GM21515 (cell line): ENCODE data around the gene FYN.

Source experiments
- ATAC-seq: cut with Tn5 transposase; IDR thresholded peaks from one replicate; pipeline ENCODE4 v1.9.1; 2021; ENCODE audit not compliant: unreplicated experiment

FYN gene

DNA sequence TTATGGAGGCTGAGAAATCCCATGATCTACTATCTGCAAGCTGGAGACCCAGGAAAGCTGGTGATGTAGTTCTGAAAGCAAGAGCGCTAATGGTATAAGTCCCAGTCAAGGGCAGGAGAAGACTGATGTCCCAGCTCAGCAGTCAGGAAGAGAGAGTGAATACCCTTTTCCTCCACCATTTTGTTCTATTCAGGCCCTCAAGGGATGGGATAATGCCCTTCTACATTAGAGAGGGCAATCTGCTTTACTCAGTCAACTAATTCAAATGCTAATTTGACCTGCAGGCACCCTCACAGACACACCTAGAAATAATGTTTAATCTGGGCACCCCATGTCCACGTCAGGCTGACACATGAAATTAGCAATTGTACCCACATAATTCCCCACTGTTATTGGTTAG is 10.8 kb upstream of the FYN start:
- ATAC-seq = no peak

DNA sequence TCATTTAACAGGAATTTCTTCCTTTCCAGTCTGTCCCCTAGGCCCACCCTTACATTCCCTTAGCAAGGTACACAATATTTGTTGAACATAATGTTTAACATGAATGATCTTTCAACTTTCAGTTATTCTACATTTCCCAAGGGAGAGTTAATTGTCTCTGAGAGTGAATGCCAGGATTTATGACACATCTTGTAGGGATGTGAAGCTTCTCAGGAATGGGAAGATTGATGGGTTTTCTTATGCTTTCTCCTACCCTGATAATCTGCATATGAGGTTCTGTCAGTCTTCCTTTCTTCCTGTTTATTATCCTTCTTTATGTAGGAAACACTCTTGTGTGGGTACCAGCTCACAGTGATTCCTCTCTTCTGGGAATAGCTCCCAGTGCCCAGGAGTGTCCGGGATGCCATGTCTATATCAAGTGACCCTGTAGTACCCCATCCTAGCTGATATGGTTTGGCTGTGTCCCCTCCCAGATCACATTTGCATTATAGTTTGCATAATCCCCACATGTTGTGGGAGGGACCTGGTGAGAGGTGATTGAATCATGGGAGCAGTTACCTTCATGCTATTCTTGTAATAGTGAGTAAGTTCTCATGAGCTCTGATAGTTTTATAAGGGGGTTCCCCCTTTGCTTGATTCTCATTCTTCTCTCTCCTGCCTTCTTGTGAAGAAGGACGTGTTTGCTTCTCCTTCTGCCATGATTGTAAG is 7.1 kb upstream of the FYN start:
- ATAC-seq = no peak

DNA sequence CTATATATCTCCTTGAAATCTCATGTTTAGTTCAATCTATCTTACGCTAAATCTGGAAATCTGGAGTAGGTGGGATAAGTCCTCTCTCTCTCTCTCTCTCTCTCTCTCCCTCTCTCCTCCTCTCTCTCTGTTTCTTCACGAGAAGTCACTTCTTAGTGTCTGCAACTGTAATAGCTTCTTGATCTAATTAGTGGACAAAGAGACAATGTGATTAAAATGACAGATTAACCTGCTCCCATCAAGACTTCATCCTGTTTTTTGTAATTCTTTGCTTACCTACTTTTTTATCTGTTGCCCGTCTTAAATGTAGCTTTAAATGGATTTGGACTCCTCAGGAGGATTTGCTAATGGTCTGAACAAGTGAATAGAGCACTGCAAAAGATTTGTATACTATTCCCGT is 2.5 kb upstream of the FYN start:
- no peak for ATAC-seq

DNA sequence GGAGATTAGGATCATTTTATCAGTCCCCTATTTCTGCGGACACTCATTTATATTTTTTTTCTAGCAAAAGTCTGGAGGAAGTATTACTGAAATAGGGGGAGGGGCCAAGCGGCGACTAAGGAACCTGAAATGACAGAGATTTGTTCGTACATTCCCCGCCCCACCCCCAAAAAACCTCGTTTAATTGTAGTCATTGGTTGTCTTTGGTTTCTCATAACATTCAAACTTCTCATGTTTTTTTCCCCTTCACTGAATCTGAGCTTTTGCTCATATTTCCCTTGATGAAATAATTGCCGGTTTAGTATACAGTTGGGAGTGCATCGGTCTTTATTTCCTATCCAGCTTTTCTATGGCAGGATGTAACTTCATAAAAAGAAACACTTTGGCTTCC is 768 bp upstream of the FYN start:
- no peak for ATAC-seq

DNA sequence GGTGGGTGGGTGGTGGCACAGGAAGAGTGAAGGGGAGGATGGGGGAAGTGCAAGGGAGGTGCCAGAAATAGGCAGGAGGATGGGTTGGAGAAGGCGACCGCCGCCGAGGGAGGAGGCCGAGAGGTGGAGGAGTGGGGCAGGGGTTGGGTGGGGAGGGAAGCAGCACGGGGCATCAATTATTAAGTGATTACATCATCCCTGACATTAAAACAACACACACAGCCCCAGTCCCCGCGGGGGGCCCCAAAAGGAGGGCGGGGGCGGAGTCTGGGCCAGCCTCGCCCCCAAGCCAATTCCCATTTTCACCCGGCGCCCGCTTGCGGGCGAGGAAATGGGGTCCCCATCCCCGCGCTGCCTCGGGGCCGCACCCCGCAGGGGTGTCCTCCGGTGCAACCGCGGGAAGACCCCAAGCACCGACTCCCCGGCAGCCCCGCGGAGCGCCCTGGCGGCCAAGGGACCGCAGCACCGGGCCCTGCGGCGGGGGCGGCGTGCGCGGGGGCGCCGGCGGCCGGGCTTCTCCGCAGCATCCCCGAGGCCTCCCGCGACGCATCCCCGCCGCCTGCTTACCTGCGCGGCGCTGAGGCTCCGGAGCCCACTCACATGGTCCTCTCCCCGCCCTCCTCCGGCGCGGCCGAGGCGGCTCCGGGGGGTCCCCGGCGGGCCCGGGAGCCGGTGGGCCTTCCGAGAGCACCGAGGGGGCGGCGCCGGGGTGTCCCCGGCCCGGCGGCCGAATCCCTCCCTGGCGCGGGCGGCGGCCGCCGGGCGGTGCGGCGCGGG is 663 bp downstream of the FYN start:
- ATAC-seq = peak; percentile 23

DNA sequence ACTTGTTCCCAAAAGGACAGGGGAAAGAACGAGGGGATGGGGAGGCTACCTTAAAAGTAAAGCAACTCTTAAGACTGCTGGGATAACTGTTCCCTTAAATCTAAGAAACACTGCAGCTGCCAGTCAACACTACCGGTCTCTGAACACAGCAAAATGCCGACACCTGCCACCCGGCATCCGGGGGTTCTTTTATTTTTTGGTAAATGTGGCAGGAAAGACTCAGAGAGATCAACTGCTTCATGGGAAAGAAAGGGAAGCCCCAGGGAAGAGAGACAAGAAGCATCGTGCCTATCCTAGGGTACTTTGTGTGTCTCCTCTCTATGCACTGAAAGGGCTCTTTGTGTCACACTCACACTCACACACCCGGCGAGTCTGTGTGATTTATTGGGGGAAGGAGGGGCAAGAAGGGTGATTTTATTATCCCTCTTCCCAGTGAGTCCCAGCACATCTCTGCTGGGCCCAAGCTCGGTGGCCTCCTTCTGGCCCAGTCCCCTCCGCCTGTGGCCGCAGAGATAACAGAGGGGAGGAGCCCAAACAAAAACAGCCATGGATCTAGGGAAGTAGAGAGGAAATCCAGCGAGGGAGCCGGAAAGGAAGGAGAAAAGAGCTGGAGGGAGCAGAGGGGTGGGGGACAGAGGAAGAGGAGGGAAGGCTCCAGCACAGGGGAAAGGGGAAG is 1.4 kb downstream of the FYN start:
- no peak for ATAC-seq

DNA sequence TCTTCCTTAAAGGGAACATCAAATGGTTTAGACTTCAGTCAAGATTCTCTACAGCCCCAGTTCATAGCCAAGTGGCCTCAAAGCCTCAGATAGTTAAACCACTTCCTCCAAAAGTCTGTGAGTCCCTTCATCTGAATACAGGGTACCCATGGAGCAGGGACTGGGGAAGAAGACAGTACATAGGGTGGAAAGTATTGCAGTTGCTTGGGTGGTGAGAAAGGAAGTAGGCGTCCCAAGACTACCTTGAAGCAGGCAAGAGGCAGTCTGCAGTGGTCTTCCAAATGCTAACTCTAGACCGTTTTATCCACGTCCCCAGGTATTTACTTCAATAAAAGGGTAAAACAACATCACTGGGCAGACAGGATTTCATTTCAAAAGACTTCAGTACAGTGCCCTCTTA is 2.0 kb downstream of the FYN start:
- ATAC-seq = no peak

DNA sequence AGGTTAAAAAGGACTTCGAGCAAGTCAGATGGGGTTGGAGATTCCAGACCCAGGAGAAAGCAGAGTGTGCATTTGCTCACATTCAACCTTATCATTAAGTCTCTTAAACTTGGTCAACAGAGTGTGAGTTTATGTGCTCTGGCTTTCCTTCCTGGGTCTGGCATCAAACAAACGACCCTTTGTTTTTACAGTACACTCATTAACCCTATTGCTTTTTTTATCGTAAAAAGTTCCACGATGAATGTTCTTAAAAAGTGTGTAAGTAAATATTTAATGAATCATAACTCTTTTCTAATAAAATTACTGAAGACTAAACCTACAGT is 2.5 kb downstream of the FYN start:
- ATAC-seq = no peak

DNA sequence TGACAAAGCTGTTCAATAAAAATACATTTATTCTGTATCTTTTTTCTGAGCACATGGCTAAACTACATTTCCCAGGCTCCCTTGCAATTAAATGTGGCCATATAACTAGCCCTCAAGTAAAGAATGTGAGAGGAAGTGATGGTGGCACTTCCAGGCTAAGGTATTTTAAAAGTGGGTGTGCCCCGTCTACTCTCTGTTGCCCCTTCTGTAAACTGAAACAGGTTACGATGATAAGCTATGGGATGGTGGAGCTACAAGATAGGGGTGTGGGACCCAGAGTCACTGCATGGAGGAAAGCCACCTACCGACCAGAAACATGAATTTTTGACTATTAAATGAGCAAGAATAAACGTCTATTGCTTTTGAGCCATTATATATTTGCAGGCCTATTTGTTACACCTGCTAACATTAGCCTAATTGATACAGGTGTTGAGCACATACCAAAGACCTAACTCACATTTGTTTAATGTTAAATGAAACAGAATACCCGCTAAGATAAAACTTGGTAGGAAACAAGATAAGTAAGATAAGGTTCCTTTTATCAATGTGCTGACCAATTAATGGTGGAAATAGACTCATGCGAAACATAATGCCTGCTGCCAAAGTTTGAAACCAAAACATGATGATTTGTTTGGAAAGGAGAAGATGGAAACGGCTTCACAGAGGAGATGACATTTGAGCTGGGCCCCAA is 3.1 kb downstream of the FYN start:
- ATAC-seq = no peak

DNA sequence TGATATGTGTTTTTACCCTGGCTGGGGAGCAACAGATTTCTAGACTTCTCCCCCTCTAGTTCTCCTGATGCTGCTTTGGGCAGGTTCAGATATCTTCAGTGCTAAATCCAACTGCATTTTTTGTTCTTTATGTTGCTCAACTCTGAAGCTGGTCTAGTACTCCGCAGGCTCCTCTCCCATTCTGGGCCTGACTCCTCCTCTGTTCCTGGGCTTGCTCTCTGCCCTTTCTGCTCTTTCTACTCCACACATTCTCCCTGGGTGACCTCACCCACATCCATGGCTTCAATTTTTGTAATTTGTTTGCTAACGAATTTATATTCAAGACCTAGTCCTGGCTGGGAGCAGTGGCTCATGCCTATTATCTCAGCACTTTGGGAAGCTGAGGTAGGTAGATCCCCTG is 6.4 kb downstream of the FYN start:
- ATAC-seq = no peak

DNA sequence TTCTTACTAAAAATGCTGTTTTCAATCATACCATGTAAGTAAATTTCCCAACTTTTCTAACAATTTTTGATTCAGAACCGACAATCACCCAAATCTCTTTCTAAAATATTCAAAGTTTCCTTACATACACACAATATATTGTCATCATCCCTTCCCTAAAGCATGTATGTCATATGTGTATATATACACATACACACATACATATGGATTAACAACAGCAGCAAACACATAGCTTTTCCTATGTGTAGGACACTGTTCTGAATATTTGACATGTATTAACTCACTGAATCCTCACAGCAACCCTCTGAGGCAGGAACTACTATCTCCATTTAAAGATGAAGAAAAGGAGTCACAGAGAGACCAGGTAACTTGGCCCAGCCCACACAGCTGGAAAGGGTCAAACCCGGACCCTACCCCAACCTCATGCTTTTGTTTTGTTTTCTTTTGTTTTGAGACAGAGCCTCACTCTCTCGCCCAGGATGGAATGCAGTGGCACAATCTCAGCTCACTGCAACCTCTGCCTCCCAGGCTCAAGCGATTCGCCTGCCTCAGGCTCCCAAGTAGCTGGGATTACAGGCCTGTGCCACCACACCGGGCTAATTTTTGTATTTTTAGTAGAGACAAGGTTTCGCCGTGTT is 7.2 kb downstream of the FYN start:
- no peak for ATAC-seq

DNA sequence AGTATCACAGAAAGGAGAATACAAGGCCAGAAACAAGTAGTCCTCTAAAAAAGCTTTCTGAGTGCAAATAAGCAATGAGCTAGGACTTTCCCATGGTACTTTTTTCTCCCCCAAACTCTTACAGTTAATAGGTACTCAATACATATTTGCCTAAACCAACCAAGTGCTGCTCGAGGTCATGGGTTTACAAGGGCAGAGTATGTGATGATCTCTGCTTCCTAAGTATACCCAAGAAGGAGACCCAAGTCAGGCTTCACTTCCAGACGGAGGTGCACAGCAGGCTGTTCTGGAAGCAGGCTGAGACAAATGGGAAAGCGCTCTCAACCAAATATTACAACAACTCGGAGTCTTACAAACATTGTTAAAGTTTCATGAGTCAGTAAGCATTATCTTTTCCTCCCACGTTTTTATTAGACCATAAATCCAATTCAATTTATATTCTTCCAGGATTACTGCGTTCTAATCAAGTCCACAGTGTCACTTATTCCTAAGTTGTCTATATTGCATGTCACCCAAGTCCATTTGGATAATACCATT is 8.1 kb downstream of the FYN start:
- ATAC-seq = no peak

DNA sequence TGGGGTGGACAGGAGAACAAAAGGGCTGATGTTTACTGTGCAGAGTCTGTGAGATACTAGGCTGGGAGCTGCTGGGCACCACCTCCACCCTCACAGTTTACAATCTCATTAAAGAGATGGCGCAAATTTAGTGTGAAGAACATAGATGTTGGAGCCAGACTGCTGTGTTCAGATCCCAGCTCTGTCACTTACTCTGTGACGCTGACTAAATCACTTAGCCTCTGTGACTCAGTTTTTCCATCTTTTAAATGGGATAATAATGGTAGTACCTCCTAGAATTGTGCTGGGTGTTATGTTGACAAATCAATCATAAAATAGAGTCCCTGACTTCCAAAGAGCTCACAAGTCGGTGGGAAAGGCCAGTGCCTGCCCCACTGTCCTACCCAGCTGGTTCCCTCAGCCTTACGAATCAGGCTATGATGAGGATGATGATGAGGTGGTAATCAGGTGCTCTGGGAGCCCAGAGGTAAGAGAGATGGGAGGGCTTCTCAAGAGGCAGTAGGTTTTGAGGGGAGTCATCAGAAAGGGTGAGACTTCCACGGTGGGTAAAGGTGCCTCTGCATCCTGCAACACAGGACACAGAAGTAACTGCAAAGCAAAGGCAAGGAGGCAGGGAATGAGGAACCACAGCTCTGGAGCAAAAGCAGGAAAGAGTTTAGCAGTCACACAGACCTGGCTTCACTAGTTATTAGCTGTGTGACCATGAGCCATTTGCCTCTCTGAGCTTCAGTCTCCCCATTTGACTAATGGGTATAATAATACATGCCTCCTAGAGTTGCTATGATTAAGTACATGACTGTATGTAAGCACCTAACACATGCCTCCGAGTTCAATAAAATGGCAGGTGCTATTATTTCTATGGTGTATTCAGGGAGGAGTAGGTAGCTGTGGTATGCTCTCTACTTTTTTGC is 8.9 kb downstream of the FYN start:
- ATAC-seq = no peak

DNA sequence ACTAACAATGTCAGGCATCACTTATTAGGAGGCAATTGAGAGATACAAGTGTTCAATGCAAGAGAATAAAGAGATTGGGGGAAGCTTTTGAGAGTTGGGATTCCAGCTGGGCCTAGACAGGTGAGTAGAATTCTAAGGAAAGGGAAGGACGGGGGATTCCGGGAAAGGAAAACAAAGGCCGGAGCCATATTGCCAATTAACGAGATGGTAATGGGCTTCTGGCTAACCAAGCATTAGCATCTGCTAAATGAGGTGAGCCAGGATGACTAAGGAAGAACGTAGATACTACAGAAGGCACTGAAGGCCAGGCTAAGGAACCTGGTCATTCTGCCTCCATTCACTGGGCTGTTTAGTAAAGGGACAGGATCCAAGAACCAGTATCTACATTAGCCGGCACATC is 10.5 kb downstream of the FYN start:
- no peak for ATAC-seq

DNA sequence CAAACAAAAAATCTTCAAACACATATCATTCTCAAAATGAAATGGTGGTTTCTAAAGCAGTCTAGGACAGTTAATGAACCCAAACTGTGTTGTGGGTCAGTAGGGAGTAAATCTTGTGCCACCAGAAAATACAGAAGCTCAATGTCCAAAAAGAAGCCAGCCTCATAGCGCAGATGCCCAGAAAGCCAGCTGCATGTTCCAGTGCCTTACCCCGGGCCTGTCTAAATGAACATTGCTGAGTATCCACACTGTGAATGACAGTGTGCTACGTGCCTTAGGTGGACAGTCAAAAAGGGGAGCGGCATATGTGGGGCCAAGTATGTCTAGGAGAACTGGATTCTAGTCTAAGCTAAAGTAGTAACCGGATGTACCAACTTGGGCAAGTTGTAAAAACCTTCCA is 10.9 kb downstream of the FYN start:
- ATAC-seq = no peak

DNA sequence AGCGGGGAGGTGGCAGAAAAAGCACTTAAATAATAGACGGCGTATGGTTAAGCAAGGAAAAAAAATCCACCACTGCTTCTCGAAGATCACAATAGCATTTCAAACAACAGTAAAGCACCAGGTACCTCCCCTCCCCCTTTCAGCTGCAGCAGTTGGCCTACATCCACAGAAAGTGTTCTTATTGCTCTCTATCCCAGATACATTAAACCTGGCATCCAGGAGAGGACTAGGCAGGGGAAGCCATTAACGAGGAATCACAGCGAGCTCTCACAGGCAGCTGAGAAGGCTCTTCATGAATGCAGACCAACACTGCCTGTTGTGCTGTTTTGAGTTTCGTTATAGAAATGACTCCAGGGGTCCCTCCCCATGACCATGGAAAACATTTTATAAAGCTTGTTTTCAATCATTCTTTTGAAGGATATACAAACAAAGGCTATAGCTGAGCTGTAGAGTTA is 11.8 kb downstream of the FYN start:
- ATAC-seq = no peak

DNA sequence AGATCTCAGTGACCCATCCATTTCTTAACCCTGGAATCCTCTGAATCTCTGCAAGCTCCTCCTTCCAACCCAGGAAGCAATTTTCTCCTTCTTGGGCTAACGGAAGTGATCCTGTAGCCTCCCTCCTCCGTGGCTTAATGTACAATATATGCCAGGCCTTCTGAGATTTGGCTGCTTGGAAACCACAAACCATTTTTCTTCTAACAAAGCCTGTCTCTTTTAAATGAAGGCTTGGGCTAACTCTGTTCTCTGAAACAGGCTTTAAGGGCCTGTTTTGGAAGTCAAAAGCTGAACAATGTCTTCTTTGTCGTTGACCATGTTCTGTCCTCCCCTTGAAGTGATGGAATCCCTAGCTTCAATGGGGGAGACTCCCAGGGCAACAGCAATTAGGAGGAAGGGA is 14.9 kb downstream of the FYN start:
- ATAC-seq = no peak

DNA sequence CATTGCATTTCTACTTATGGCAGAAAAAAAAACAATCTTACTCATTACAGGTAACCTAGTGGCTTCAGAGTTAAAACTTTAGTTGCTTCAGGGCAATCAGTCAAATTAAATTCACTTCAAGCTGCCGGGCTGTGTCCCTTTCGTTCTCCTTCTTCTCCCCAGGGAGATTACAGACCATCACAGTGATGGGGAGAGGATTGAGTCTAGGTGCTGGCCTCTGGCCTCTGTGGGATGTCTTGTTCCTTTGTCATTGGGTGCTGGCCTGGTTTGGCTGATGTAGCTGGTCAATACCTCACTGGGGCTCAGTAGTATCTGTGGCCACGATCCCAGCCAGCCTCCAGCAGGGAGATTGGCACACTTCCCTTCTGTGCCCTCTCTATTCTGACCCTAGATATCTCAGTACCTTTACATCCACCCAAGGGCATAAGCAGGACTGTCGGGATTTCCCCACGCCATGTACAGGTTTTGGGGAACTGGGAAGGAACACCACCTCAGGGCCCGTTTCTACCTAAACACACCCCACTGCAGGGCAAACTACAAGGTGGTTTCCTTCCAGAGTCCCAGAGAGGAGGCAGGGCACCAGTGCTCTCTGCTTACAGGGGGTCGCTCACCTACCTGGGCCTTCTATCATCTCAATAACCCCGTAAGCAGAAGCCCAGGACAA is 15.4 kb downstream of the FYN start:
- no peak for ATAC-seq

DNA sequence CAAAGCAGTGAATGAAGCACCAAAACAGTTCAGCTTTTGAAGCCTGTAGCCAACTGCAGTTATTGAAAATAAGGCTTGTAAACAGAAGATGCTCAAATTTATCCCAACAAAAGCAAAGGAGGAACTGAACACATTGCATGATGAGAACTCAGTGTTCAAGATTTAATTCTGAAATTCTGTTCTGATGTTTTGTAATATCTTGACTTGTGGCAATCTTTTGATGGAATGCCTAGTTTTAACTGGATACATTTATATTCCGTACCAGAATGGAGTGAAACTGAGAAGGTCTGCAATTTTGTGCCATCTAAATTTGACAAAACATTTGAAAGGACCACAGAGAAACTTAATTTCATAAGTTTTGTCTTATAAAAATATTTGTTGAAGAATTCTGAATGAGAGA is 17.5 kb downstream of the FYN start:
- ATAC-seq = no peak
